ENCODE data around the gene AOPEP. TPM values are rescaled to one million over a fixed set of nuclear protein-coding genes. Genes with fewer than 3 reads are reported as not detected.

AOPEP gene
- polyA plus RNA-seq, 1 of the 3 experiments (the other 2 are of a cell fraction) = 54.6 TPM

DNA sequence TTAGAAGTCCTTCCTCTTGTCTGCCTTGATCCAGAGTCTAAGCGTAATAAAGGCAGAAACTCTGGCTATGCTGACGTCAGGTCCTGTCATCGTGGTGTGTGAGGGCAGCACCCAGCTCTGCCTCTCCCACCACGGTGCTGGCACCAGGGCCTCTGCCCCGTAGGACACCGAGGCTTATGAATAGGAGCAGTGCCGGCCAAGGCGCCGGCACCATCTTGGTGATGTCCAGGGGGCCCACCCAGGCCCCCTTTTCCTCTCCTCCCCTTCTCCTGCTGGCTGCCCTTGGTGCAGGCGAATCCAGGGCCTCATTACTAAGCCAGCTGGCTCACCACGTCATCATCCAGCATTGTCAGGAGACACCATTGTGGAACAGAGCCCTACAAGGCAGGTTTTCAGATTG is 338.7 kb downstream of the AOPEP start:
- no peak overlapping the region for H3K9ac ChIP-seq
- no peak for TF ChIP-seq TEAD4 (IDR thresholded peaks at IDR 0.05; ENCODE audit: borderline replicate concordance, insufficient read depth)
- no peak for TF ChIP-seq YY1 (IDR thresholded peaks at IDR 0.05; ENCODE audit: low read depth)
- no peak for TF ChIP-seq MEF2A (IDR thresholded peaks at IDR 0.05; ENCODE audit: borderline replicate concordance, low read depth)
- no peak for TF ChIP-seq NRF1 (IDR thresholded peaks at IDR 0.05; ENCODE audit: low read depth, low read length)
- TF ChIP-seq GATA2 (CRISPR knock-in tag; IDR thresholded peaks at IDR 0.05) = no peak
- TF ChIP-seq, protein P1, sequence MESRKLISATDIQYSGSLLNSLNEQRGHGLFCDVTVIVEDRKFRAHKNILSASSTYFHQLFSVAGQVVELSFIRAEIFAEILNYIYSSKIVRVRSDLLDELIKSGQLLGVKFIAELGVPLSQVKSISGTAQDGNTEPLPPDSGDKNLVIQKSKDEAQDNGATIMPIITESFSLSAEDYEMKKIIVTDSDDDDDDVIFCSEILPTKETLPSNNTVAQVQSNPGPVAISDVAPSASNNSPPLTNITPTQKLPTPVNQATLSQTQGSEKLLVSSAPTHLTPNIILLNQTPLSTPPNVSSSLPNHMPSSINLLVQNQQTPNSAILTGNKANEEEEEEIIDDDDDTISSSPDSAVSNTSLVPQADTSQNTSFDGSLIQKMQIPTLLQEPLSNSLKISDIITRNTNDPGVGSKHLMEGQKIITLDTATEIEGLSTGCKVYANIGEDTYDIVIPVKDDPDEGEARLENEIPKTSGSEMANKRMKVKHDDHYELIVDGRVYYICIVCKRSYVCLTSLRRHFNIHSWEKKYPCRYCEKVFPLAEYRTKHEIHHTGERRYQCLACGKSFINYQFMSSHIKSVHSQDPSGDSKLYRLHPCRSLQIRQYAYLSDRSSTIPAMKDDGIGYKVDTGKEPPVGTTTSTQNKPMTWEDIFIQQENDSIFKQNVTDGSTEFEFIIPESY (IDR thresholded peaks at IDR 0.05; ENCODE audit: borderline replicate concordance, low read depth) = no peak
- TF ChIP-seq FOXM1 (IDR thresholded peaks at IDR 0.05; ENCODE audit: low read depth) = no peak
- no peak for TF ChIP-seq CHD2 (IDR thresholded peaks at IDR 0.05; ENCODE audit: low read length, partially characterized antibody)
- TF ChIP-seq POLR2AphosphoS5 (IDR thresholded peaks at IDR 0.05; ENCODE audit: low read depth, low read length) = no peak
- no peak for TF ChIP-seq FOSL2 (IDR thresholded peaks at IDR 0.05; ENCODE audit: borderline replicate concordance, low read depth)
- TF ChIP-seq, protein P2, sequence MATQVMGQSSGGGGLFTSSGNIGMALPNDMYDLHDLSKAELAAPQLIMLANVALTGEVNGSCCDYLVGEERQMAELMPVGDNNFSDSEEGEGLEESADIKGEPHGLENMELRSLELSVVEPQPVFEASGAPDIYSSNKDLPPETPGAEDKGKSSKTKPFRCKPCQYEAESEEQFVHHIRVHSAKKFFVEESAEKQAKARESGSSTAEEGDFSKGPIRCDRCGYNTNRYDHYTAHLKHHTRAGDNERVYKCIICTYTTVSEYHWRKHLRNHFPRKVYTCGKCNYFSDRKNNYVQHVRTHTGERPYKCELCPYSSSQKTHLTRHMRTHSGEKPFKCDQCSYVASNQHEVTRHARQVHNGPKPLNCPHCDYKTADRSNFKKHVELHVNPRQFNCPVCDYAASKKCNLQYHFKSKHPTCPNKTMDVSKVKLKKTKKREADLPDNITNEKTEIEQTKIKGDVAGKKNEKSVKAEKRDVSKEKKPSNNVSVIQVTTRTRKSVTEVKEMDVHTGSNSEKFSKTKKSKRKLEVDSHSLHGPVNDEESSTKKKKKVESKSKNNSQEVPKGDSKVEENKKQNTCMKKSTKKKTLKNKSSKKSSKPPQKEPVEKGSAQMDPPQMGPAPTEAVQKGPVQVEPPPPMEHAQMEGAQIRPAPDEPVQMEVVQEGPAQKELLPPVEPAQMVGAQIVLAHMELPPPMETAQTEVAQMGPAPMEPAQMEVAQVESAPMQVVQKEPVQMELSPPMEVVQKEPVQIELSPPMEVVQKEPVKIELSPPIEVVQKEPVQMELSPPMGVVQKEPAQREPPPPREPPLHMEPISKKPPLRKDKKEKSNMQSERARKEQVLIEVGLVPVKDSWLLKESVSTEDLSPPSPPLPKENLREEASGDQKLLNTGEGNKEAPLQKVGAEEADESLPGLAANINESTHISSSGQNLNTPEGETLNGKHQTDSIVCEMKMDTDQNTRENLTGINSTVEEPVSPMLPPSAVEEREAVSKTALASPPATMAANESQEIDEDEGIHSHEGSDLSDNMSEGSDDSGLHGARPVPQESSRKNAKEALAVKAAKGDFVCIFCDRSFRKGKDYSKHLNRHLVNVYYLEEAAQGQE (IDR thresholded peaks at IDR 0.05; ENCODE audit: low read depth, low read length) = no peak
- no peak for TF ChIP-seq MXI1 (IDR thresholded peaks at IDR 0.05; ENCODE audit: low read depth, low read length)
- TF ChIP-seq RCOR1 (IDR thresholded peaks at IDR 0.05; ENCODE audit: low read length) = no peak
- TF ChIP-seq EP300 (IDR thresholded peaks at IDR 0.05; ENCODE audit: borderline replicate concordance in 1 of 2, low read depth in 1 of 2, low read length in 1 of 2) = no peak
- TF ChIP-seq, protein P3, sequence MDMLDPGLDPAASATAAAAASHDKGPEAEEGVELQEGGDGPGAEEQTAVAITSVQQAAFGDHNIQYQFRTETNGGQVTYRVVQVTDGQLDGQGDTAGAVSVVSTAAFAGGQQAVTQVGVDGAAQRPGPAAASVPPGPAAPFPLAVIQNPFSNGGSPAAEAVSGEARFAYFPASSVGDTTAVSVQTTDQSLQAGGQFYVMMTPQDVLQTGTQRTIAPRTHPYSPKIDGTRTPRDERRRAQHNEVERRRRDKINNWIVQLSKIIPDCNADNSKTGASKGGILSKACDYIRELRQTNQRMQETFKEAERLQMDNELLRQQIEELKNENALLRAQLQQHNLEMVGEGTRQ (IDR thresholded peaks at IDR 0.05; ENCODE audit: borderline replicate concordance, low read depth, low read length) = no peak
- TF ChIP-seq, protein P4, sequence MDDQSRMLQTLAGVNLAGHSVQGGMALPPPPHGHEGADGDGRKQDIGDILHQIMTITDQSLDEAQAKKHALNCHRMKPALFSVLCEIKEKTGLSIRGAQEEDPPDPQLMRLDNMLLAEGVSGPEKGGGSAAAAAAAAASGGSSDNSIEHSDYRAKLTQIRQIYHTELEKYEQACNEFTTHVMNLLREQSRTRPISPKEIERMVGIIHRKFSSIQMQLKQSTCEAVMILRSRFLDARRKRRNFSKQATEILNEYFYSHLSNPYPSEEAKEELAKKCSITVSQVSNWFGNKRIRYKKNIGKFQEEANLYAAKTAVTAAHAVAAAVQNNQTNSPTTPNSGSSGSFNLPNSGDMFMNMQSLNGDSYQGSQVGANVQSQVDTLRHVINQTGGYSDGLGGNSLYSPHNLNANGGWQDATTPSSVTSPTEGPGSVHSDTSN (IDR thresholded peaks at IDR 0.05) = no peak
- TF ChIP-seq SIN3A (IDR thresholded peaks at IDR 0.05; ENCODE audit: borderline replicate concordance, low read depth, low read length) = no peak
- H3K79me2 ChIP-seq (ENCODE audit: insufficient read depth) = peaks cover 98% of the 10 kb centered on the region
- no peak overlapping the region for H2AFZ ChIP-seq (ENCODE audit: low read depth)
- H3K4me1 ChIP-seq (ENCODE audit: control insufficient read depth in 1 of 2, insufficient read depth in 2 of 2, low read depth in 1 of 2, low read length in 1 of 2) = peaks cover 6 to 53% of the 10 kb centered on the region in 2 experiments; a peak in 3 of 4 replicates
- peaks cover 65% of the 10 kb centered on the region for H4K20me1 ChIP-seq (ENCODE audit: insufficient read depth)
- H3K4me2 ChIP-seq = peak overlapping the region; percentile 14; the same call in 1 of the 2 replicates
- ChIA-PET POLR2A (no interaction called here), CTCF (interaction anchor here (2.2 kb wide), 1 partner anchor 63 kb away, joined by 8 read pairs; no protein-coding TSS in a partner anchor)
- H3F3A ChIP-seq (replicated peaks; ENCODE audit: insufficient read depth) = peaks cover 4% of the 10 kb centered on the region
- no peak overlapping the region for H3K4me3 ChIP-seq (ENCODE audit: low read depth in 2 of 2, low read length in 1 of 2)
- DNase-seq = no peak
- 79% methylated on average over 9 of the region's 11 CpGs for WGBS (ENCODE audit: low lambda C conversion rate)
- H3K36me3 ChIP-seq (replicated peaks in 1 of 2; ENCODE audit: control insufficient read depth in 1 of 2, insufficient read depth in 2 of 2, low read length in 1 of 2) = peaks cover 55 to 95% of the 10 kb centered on the region in 2 experiments
- no peaks in the 10 kb centered on the region for H3K9me2 ChIP-seq
- H3K27me3 ChIP-seq (ENCODE audit: insufficient read depth) = no peaks in the 10 kb centered on the region
- peak overlapping the region; percentile 25 to 55; a peak in 2 of 4 replicates for H3K27ac ChIP-seq (ENCODE audit: low read depth in 2 of 2, low read length in 1 of 2)
- no peaks in the 10 kb centered on the region for H3K9me3 ChIP-seq
